HT-29 (cell line): ENCODE results near the gene ADGRE2. TPM values are rescaled to one million over a fixed set of nuclear protein-coding genes. Genes with fewer than 3 reads are reported as not detected.

Experiments
- small RNA-seq: library from RNA; depleted of rRNA; stranded (forward); fragments of <200 nt; gene quantifications from one replicate; pipeline ENCODE3, GENCODE V24; 2014
- total RNA-seq: library from RNA; depleted of rRNA; stranded (reverse); fragments of >200 nt; shearing (Covaris generic); gene quantifications from 2 replicates; pipeline ENCODE4 v1.2.3, GENCODE V29; 2014; rRNA removed

Gene ADGRE2
- total RNA-seq, 1 experiment from 2014 or later, result not detected

Small RNA genes lying within 50 kb of the gene (small RNA-seq; reads per million reads assigned to genes)
- 0.22 reads per million for gene AC005255.1

Other genes starting within 250 kb of the ADGRE2 start
- gene TECR, start 249.0 kb downstream of the ADGRE2 start, total RNA-seq, result 117 and 146 TPM in 2 replicates
- 482 and 492 TPM in 2 replicates for gene NDUFB7, start 206.5 kb downstream of the ADGRE2 start, total RNA-seq
- not detected in 2 replicates for gene CLEC17A, start 195.5 kb downstream of the ADGRE2 start, total RNA-seq
- gene ADGRE3, start 103.7 kb downstream of the ADGRE2 start, total RNA-seq, result not detected in 2 replicates
- gene ZNF333, start 88.5 kb downstream of the ADGRE2 start, total RNA-seq, result 2.3 and 2.6 TPM in 2 replicates
- gene OR7A5, start 56.6 kb upstream of the ADGRE2 start, total RNA-seq, result not detected in 2 replicates
- not detected in 2 replicates for gene OR7C1, start 56.6 kb upstream of the ADGRE2 start, total RNA-seq
- gene OR7A10, start 70.4 kb upstream of the ADGRE2 start, total RNA-seq, result not detected in 2 replicates
- gene OR7A17, start 107.6 kb upstream of the ADGRE2 start, total RNA-seq, result not detected in 2 replicates
- not detected in 2 replicates for gene OR7C2, start 162.9 kb upstream of the ADGRE2 start, total RNA-seq
- not detected in 2 replicates for gene SLC1A6, start 201.3 kb upstream of the ADGRE2 start, total RNA-seq